Measurements from ENCODE around the gene CHRNB2. TPM values are rescaled to one million over a fixed set of nuclear protein-coding genes. Genes with fewer than 3 reads are reported as not detected.

Gene CHRNB2
- polyA plus RNA-seq, 3 donors from 2014 or later = 0.07 TPM; not detected in 2

- DNase-seq = no peak
- no peaks in the 10 kb centered on the region for H3K36me3 Mint-ChIP-seq
- H3K4me3 Mint-ChIP-seq = no peak overlapping the region
- H3K9me3 Mint-ChIP-seq = no peaks in the 10 kb centered on the region
- peaks cover 3 to 8% (median 8%) of the 10 kb centered on the region in 3 donors for H3K27me3 Mint-ChIP-seq (ENCODE audit: low read depth in 3 of 3)
- peak overlapping the region in 1 of 6 donors; percentile 26 for H3K27ac Mint-ChIP-seq
- peaks cover 24 to 52% of the 10 kb centered on the region in 2 donors for H3K4me1 Mint-ChIP-seq
Observed at GRCh38 chr1:154611150-154611862, 43.7 kb downstream of the CHRNB2 start.

GRCh38 chr1:154614247-154614646 lies 46.7 kb downstream of the CHRNB2 start:
- Mint-ChIP-seq H3K36me3 (peaks cover 0 to 4% (median 0%) of the 10 kb centered on the region in 3 donors), H3K9me3 (no peaks in the 10 kb centered on the region), H3K4me1 (peaks cover 9 to 30% of the 10 kb centered on the region in 2 donors), H3K27me3 (ENCODE audit: low read depth in 3 of 3) (no peaks in the 10 kb centered on the region), H3K4me3 (no peak overlapping the region), H3K27ac (peak overlapping the region in 1 of 6 donors; percentile 32)
- DNase-seq = no peak

- H3K9me3 Mint-ChIP-seq = no peaks in the 10 kb centered on the region
- peaks cover 0 to 4% (median 0%) of the 10 kb centered on the region in 3 donors for H3K36me3 Mint-ChIP-seq
- no peak for DNase-seq
- no peak overlapping the region for H3K4me3 Mint-ChIP-seq
- H3K27me3 Mint-ChIP-seq (ENCODE audit: low read depth in 3 of 3) = no peaks in the 10 kb centered on the region
- peaks cover 4 to 23% of the 10 kb centered on the region in 2 donors for H3K4me1 Mint-ChIP-seq
- no peak overlapping the region for H3K27ac Mint-ChIP-seq
Observed at GRCh38 chr1:154614901-154615300, 47.3 kb downstream of the CHRNB2 start.

GRCh38 chr1:154615411-154615810 lies 47.8 kb downstream of the CHRNB2 start:
- DNase-seq = no peak
- Mint-ChIP-seq H3K36me3 (peaks cover 0 to 4% (median 0%) of the 10 kb centered on the region in 3 donors), H3K27me3 (ENCODE audit: low read depth in 3 of 3) (no peaks in the 10 kb centered on the region), H3K4me1 (peaks cover 4 to 20% of the 10 kb centered on the region in 2 donors), H3K27ac (no peak overlapping the region), H3K4me3 (no peak overlapping the region), H3K9me3 (no peaks in the 10 kb centered on the region)

GRCh38 chr1:154616659-154617345 lies 49.2 kb downstream of the CHRNB2 start:
- no peaks in the 10 kb centered on the region for H3K9me3 Mint-ChIP-seq
- H3K27me3 Mint-ChIP-seq (ENCODE audit: low read depth in 3 of 3) = no peaks in the 10 kb centered on the region
- no peak overlapping the region for H3K4me3 Mint-ChIP-seq
- peaks cover 0 to 4% (median 0%) of the 10 kb centered on the region in 3 donors for H3K36me3 Mint-ChIP-seq
- peaks cover 4 to 14% of the 10 kb centered on the region in 2 donors for H3K4me1 Mint-ChIP-seq
- DNase-seq = no peak
- no peak overlapping the region for H3K27ac Mint-ChIP-seq

- H3K9me3 Mint-ChIP-seq = no peaks in the 10 kb centered on the region
- H3K27ac Mint-ChIP-seq = no peak overlapping the region
- no peaks in the 10 kb centered on the region for H3K27me3 Mint-ChIP-seq (ENCODE audit: low read depth in 3 of 3)
- H3K4me3 Mint-ChIP-seq = no peak overlapping the region
- peaks cover 4 to 22% of the 10 kb centered on the region in 2 donors for H3K4me1 Mint-ChIP-seq
- peaks cover 0 to 4% (median 4%) of the 10 kb centered on the region in 3 donors for H3K36me3 Mint-ChIP-seq
- DNase-seq = no peak
Observed at GRCh38 chr1:154619181-154619948, 51.8 kb downstream of the CHRNB2 start.

GRCh38 chr1:154620751-154621150 lies 53.2 kb downstream of the CHRNB2 start:
- peak overlapping the region in 1 of 6 donors; percentile 59 for H3K27ac Mint-ChIP-seq
- no peak overlapping the region for H3K4me3 Mint-ChIP-seq
- no peaks in the 10 kb centered on the region for H3K9me3 Mint-ChIP-seq
- no peak for DNase-seq
- peaks cover 4 to 27% of the 10 kb centered on the region in 2 donors for H3K4me1 Mint-ChIP-seq
- no peaks in the 10 kb centered on the region for H3K27me3 Mint-ChIP-seq (ENCODE audit: low read depth in 3 of 3)
- H3K36me3 Mint-ChIP-seq = peaks cover 0 to 4% (median 4%) of the 10 kb centered on the region in 3 donors

GRCh38 chr1:154621875-154622274 lies 54.3 kb downstream of the CHRNB2 start:
- Mint-ChIP-seq H3K27ac (peak overlapping the region in 1 of 6 donors; percentile 34), H3K4me3 (no peak overlapping the region), H3K27me3 (ENCODE audit: low read depth in 3 of 3) (peaks cover 0 to under 1% (median 0%) of the 10 kb centered on the region in 3 donors), H3K9me3 (no peaks in the 10 kb centered on the region), H3K4me1 (peaks cover 11 to 34% of the 10 kb centered on the region in 2 donors), H3K36me3 (peaks cover 0 to 4% (median 4%) of the 10 kb centered on the region in 3 donors)
- DNase-seq = no peak

GRCh38 chr1:154622503-154623039 lies 55.0 kb downstream of the CHRNB2 start:
- H3K27ac Mint-ChIP-seq = peak overlapping the region in 1 of 6 donors; percentile 53
- H3K36me3 Mint-ChIP-seq = peaks cover 0 to 4% (median 4%) of the 10 kb centered on the region in 3 donors
- no peak overlapping the region for H3K4me3 Mint-ChIP-seq
- DNase-seq = no peak
- no peaks in the 10 kb centered on the region for H3K9me3 Mint-ChIP-seq
- H3K27me3 Mint-ChIP-seq (ENCODE audit: low read depth in 3 of 3) = peaks cover 0 to 7% (median 0%) of the 10 kb centered on the region in 3 donors
- peaks cover 15 to 39% of the 10 kb centered on the region in 2 donors for H3K4me1 Mint-ChIP-seq

- no peak overlapping the region for H3K4me3 Mint-ChIP-seq
- no peak for DNase-seq
- peaks cover 0 to 12% (median 3%) of the 10 kb centered on the region in 3 donors for H3K27me3 Mint-ChIP-seq (ENCODE audit: low read depth in 3 of 3)
- H3K36me3 Mint-ChIP-seq = peaks cover 0 to 4% (median 2%) of the 10 kb centered on the region in 3 donors
- H3K9me3 Mint-ChIP-seq = no peaks in the 10 kb centered on the region
- no peak overlapping the region for H3K27ac Mint-ChIP-seq
- H3K4me1 Mint-ChIP-seq = peaks cover 19 to 44% of the 10 kb centered on the region in 2 donors
Observed at GRCh38 chr1:154623358-154623757, 55.8 kb downstream of the CHRNB2 start.

GRCh38 chr1:154624746-154625643 lies 57.4 kb downstream of the CHRNB2 start:
- Mint-ChIP-seq H3K9me3 (peaks cover 0 to 3% (median 0%) of the 10 kb centered on the region in 6 donors), H3K4me3 (peak overlapping the region in 3 of 5 donors; percentile 15 to 51 (median 40)), H3K27ac (peak overlapping the region in 1 of 6 donors; percentile 28), H3K36me3 (peaks cover 0 to 4% (median 0%) of the 10 kb centered on the region in 3 donors), H3K27me3 (ENCODE audit: low read depth in 3 of 3) (peaks cover 0 to 12% (median 3%) of the 10 kb centered on the region in 3 donors), H3K4me1 (peaks cover 16 to 47% of the 10 kb centered on the region in 2 donors)
- no peak for DNase-seq

GRCh38 chr1:154626456-154627256 lies 59.1 kb downstream of the CHRNB2 start:
- H3K27me3 Mint-ChIP-seq (ENCODE audit: low read depth in 3 of 3) = peaks cover 3 to 15% (median 6%) of the 10 kb centered on the region in 3 donors
- peaks cover 0 to 4% (median 0%) of the 10 kb centered on the region in 6 donors for H3K9me3 Mint-ChIP-seq
- H3K4me3 Mint-ChIP-seq = peak overlapping the region; percentile 89 to 99 (median 94)
- H3K4me1 Mint-ChIP-seq = peaks cover 16 to 43% of the 10 kb centered on the region in 2 donors
- peaks cover 0 to 4% (median 0%) of the 10 kb centered on the region in 3 donors for H3K36me3 Mint-ChIP-seq
- peak in 1 of 3 donors; percentile 6 for DNase-seq
- peak overlapping the region; percentile 96 to 100 (median 99) for H3K27ac Mint-ChIP-seq

Data from immature natural killer cell (primary cell).